HUES64 (cell line): ENCODE measurements around the gene EPB41L4A.
"Not testable (repeated sequence)": the region's sequence is repeated elsewhere in the genome, so short reads cannot be mapped to it uniquely, and the experiment has no call there.

Experiments used
- H3K27ac ChIP-seq: 2 replicates; pipeline ENCODE4 v1.7.0; 2013; ENCODE audit warnings: low read depth, low read length, inconsistent platforms
- H3K27me3 ChIP-seq: 2 replicates; pipeline ENCODE4 v1.6.1; 2013; ENCODE audit warnings: mild to moderate bottlenecking, low read length; ENCODE audit not compliant: insufficient read depth
- H3K36me3 ChIP-seq: 2 replicates; pipeline ENCODE4 v1.6.1; 2013; ENCODE audit warnings: mild to moderate bottlenecking, low read length; ENCODE audit not compliant: insufficient read depth
- H3K4me1 ChIP-seq: 2 replicates; pipeline ENCODE4 v1.6.1; 2013; ENCODE audit warnings: mild to moderate bottlenecking, low read length, moderate library complexity; ENCODE audit not compliant: insufficient read depth
- H3K4me3 ChIP-seq: 2 replicates; pipeline ENCODE4 v1.5.1; 2013; ENCODE audit warnings: mild to moderate bottlenecking, low read length, moderate library complexity
- H3K9ac ChIP-seq: 2 replicates; pipeline ENCODE4 v1.6.1; 2013; ENCODE audit warnings: mild to moderate bottlenecking, low read depth, low read length
- H3K9me3 ChIP-seq: 2 replicates; pipeline ENCODE4 v1.6.1; 2013; ENCODE audit warnings: low read depth, low read length; ENCODE audit not compliant: insufficient read depth
- WGBS: fragments of 150-250, 120-280 bp; methylation state at CpG from one replicate; pipeline ENCODE4 v1.1.7; 2013; ENCODE audit warnings: missing lambda C conversion rate; 5-methylcytosine and 5-hydroxymethylcytosine counted together

EPB41L4A gene

GRCh38 chr5:112227911-112228631, 191.0 kb downstream of the EPB41L4A start:
- Histone ChIP-seq H3K4me1 (peaks cover 15% of the 10 kb centered on the region), H3K27ac (no peak overlapping the region), H3K9ac (no peak overlapping the region), H3K4me3 (no peak overlapping the region), H3K36me3 (no peaks in the 10 kb centered on the region), H3K27me3 (no peaks in the 10 kb centered on the region), H3K9me3 (no peaks in the 10 kb centered on the region)
- WGBS: 86% methylated on average over 4 of the region's 4 CpGs

GRCh38 chr5:112226215-112226614, 192.9 kb downstream of the EPB41L4A start:
- peaks cover 15% of the 10 kb centered on the region for H3K4me1 ChIP-seq

GRCh38 chr5:112222997-112223396, 196.1 kb downstream of the EPB41L4A start:
- peaks cover 10% of the 10 kb centered on the region; the same call in 1 of the 2 replicates for H3K4me1 ChIP-seq
- not testable (repeated sequence) for H3K27ac ChIP-seq, H3K27me3 ChIP-seq, H3K9me3 ChIP-seq, H3K4me3 ChIP-seq, H3K9ac ChIP-seq, H3K36me3 ChIP-seq
- WGBS: 93% methylated on average over 7 of the region's 7 CpGs

More at GRCh38 chr5:112226215-112226614, 192.9 kb downstream of the EPB41L4A start:
- no peaks in the 10 kb centered on the region for H3K36me3 ChIP-seq
- no peaks in the 10 kb centered on the region for H3K9me3 ChIP-seq
- peak overlapping the region; percentile 1; the same call in 1 of the 2 replicates for H3K9ac ChIP-seq
- no peak overlapping the region for H3K27ac ChIP-seq
- H3K4me3 ChIP-seq: no peak overlapping the region
- WGBS: 86% methylated on average over 3 of the region's 3 CpGs
- H3K27me3 ChIP-seq: no peaks in the 10 kb centered on the region

GRCh38 chr5:112221128-112221527, 197.9 kb downstream of the EPB41L4A start:
- Histone ChIP-seq H3K27ac (no peak overlapping the region), H3K9ac (no peak overlapping the region), H3K27me3 (no peaks in the 10 kb centered on the region), H3K4me1 (peaks cover 5% of the 10 kb centered on the region; the same call in 1 of the 2 replicates), H3K9me3 (no peaks in the 10 kb centered on the region), H3K36me3 (no peaks in the 10 kb centered on the region), H3K4me3 (no peak overlapping the region)
- 92% methylated on average over 2 of the region's 2 CpGs for WGBS

GRCh38 chr5:112219000-112219399, 200.1 kb downstream of the EPB41L4A start:
- no peaks in the 10 kb centered on the region for H3K36me3 ChIP-seq
- no peaks in the 10 kb centered on the region for H3K4me1 ChIP-seq
- H3K9me3 ChIP-seq: no peaks in the 10 kb centered on the region
- no peak overlapping the region for H3K4me3 ChIP-seq
- no peak overlapping the region for H3K27ac ChIP-seq
- no peaks in the 10 kb centered on the region for H3K27me3 ChIP-seq
- no peak overlapping the region for H3K9ac ChIP-seq
- 77% methylated on average over 6 of the region's 6 CpGs for WGBS

- WGBS: 81% methylated on average over 5 of the region's 5 CpGs
- H3K36me3 ChIP-seq: no peaks in the 10 kb centered on the region
- H3K27me3 ChIP-seq: no peaks in the 10 kb centered on the region
- H3K9ac ChIP-seq: no peak overlapping the region
- no peak overlapping the region for H3K4me3 ChIP-seq
- no peaks in the 10 kb centered on the region for H3K4me1 ChIP-seq
- H3K9me3 ChIP-seq: no peaks in the 10 kb centered on the region
- no peak overlapping the region for H3K27ac ChIP-seq
These were observed 201.1 kb downstream of the EPB41L4A start for GRCh38 chr5:112217843-112218579.

- no peaks in the 10 kb centered on the region for H3K27me3 ChIP-seq
- H3K36me3 ChIP-seq: no peaks in the 10 kb centered on the region
- no peak overlapping the region for H3K9ac ChIP-seq
- no peaks in the 10 kb centered on the region for H3K4me1 ChIP-seq
- no peak overlapping the region for H3K4me3 ChIP-seq
- H3K9me3 ChIP-seq: no peaks in the 10 kb centered on the region
- H3K27ac ChIP-seq: no peak overlapping the region
- no CpG with 5 or more reads among the region's 3 CpGs for WGBS
These were observed 202.9 kb downstream of the EPB41L4A start for GRCh38 chr5:112216140-112216539.

- H3K9ac ChIP-seq: no peak overlapping the region
- H3K4me1 ChIP-seq: peaks cover 13% of the 10 kb centered on the region
- H3K27me3 ChIP-seq: no peaks in the 10 kb centered on the region
- no peaks in the 10 kb centered on the region for H3K9me3 ChIP-seq
- no peak overlapping the region for H3K4me3 ChIP-seq
- no peak overlapping the region for H3K27ac ChIP-seq
- no peaks in the 10 kb centered on the region for H3K36me3 ChIP-seq
- 75% methylated on average over 5 of the region's 6 CpGs for WGBS
These were observed 208.6 kb downstream of the EPB41L4A start for GRCh38 chr5:112210430-112211005.

GRCh38 chr5:112208699-112209615, 210.1 kb downstream of the EPB41L4A start:
- Histone ChIP-seq H3K27ac (no peak overlapping the region), H3K27me3 (no peaks in the 10 kb centered on the region), H3K4me3 (no peak overlapping the region), H3K4me1 (peaks cover 28% of the 10 kb centered on the region), H3K9me3 (no peaks in the 10 kb centered on the region), H3K36me3 (no peaks in the 10 kb centered on the region), H3K9ac (no peak overlapping the region)
- 91% methylated on average over 3 of the region's 4 CpGs for WGBS

GRCh38 chr5:112208195-112208594, 210.9 kb downstream of the EPB41L4A start:
- H3K9me3 ChIP-seq, H3K27me3 ChIP-seq, H3K9ac ChIP-seq, H3K4me3 ChIP-seq, H3K36me3 ChIP-seq, H3K27ac ChIP-seq: not testable (repeated sequence)
- 100% methylated on average over 3 of the region's 3 CpGs for WGBS
- H3K4me1 ChIP-seq: peaks cover 28% of the 10 kb centered on the region
